ENCODE results near the gene EFHC2.

EFHC2 gene

DNA sequence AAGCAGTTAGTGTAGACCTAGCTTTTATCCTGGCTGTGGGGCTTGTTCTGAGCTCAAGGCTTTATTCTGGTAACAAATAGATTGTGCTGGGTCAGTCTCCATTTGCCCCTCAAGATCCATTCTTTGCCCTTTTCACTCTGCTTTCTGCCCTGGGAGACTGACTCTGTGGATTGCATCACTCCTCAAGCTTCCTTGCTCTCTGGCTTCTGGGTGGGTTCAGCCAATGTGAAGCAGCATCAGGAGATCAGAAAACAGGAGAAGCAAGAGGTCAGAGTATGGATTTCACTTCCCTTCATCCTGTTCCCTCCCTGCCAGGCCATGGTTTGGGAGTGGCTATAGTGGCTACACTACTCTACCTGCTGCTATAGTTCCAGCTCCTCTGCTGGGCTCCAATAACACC lies 186.2 kb downstream of the EFHC2 start:
- Histone ChIP-seq H4K20me1 (no peaks in the 10 kb centered on the region), H3K4me3 (no peak overlapping the region), H3K4me1 (peaks cover 0 to 13% (median 0%) of the 10 kb centered on the region in 10 experiments; a peak in 5 of 20 replicates), H3K27ac (no peak overlapping the region), H3K4me2 (no peak overlapping the region), H3K36me3 (no peaks in the 10 kb centered on the region), H3K27me3 (no peaks in the 10 kb centered on the region), H3K9ac (no peak overlapping the region), H3K9me3 (replicated peaks in 1 of 11) (peaks cover 0 to 8% (median 0%) of the 10 kb centered on the region in 11 experiments; a peak in 1 of 22 replicates)
- TF ChIP-seq Cebpa-rat (IDR thresholded peaks at IDR 0.05) = no peak

DNA sequence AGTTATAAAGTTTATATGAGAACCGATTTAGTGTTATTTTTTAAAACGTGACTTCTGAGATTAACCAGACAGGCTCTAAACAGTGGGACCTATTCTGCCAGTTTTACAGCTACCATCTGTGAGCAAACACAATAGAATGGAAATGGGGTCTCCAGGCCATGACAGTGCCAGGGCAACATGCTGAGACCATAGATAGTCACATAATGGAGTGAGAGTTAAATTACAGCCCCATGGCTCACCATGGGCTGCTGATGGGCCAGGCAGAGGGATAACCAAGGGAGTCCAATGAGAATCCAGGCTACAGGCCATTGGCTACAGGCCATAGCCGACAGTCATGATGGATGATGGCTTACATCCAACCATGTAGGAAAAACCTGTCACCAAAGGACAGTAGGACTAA lies 186.7 kb downstream of the EFHC2 start:
- no peak overlapping the region for H3K4me2 ChIP-seq
- H3K27me3 ChIP-seq = no peaks in the 10 kb centered on the region
- H3K9ac ChIP-seq = no peak overlapping the region
- peaks cover 0 to 8% (median 0%) of the 10 kb centered on the region in 11 experiments; a peak in 1 of 22 replicates for H3K9me3 ChIP-seq (replicated peaks in 1 of 11)
- H4K20me1 ChIP-seq = no peaks in the 10 kb centered on the region
- peaks cover 0 to 14% (median 0%) of the 10 kb centered on the region in 10 experiments; a peak in 5 of 20 replicates for H3K4me1 ChIP-seq
- H3K4me3 ChIP-seq = no peak overlapping the region
- H3K36me3 ChIP-seq = no peaks in the 10 kb centered on the region
- no peak for TF ChIP-seq Cebpa-rat (IDR thresholded peaks at IDR 0.05)
- H3K27ac ChIP-seq = no peak overlapping the region

DNA sequence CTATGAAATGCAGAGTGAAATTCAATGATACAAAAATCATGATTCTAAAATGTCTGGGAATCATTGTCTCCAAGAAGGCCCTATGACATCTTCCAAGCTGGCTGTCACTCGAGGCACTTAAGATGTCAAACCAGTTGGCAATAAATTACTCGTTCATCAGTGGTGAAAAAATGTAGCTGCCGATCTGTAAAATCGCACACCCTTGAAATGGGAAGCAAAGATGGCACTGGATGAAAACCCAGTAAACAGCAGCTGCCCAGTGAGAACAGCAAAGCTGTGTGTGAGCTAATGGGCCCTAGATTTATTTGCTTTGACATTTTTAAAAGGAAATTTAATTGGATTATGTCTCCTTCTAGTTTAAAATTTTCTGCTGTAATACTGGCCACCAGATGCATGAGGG lies 188.3 kb downstream of the EFHC2 start:
- Histone ChIP-seq H4K20me1 (no peaks in the 10 kb centered on the region), H3K4me3 (no peak overlapping the region), H3K36me3 (no peaks in the 10 kb centered on the region), H3K4me2 (no peak overlapping the region), H3K9me3 (replicated peaks in 1 of 11) (peaks cover 0 to 8% (median 0%) of the 10 kb centered on the region in 11 experiments; a peak in 1 of 22 replicates), H3K4me1 (peaks cover 0 to 14% (median 0%) of the 10 kb centered on the region in 10 experiments; a peak in 5 of 20 replicates), H3K9ac (no peak overlapping the region), H3K27ac (no peak overlapping the region), H3K27me3 (no peaks in the 10 kb centered on the region)
- TF ChIP-seq Cebpa-rat (IDR thresholded peaks at IDR 0.05) = no peak

DNA sequence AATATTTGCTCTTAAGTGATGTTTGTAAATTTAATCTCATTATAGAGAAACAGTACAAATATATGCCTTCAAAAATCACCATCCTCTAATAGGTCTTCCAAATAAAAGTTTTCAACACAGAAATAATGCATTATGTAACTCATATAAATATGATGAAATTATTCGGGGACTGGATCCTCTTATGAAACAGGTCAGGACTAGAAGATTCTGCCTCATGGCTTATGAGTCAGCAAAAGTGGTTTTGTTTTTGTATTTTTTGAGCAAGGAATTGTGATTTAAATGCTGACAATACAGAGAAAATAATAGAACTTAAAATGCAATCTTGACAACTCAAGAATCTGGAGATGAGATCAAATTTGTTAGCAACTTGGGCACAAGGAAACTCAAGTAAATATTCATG lies 190.6 kb downstream of the EFHC2 start:
- peak overlapping the region in 3 of 11 experiments; percentile 1 to 23 (median 17); a peak in 4 of 22 replicates for H3K4me2 ChIP-seq
- peak overlapping the region in 2 of 11 experiments; percentile 28 to 44; a peak in 2 of 22 replicates for H3K27ac ChIP-seq
- H3K9me3 ChIP-seq (replicated peaks in 1 of 11) = no peaks in the 10 kb centered on the region
- peaks cover 0 to 14% (median 0%) of the 10 kb centered on the region in 10 experiments; a peak in 5 of 20 replicates for H3K4me1 ChIP-seq
- no peak for TF ChIP-seq Cebpa-rat (IDR thresholded peaks at IDR 0.05)
- no peak overlapping the region for H3K4me3 ChIP-seq
- no peaks in the 10 kb centered on the region for H3K27me3 ChIP-seq
- no peak overlapping the region for H3K9ac ChIP-seq
- H4K20me1 ChIP-seq = no peaks in the 10 kb centered on the region
- H3K36me3 ChIP-seq = no peaks in the 10 kb centered on the region

DNA sequence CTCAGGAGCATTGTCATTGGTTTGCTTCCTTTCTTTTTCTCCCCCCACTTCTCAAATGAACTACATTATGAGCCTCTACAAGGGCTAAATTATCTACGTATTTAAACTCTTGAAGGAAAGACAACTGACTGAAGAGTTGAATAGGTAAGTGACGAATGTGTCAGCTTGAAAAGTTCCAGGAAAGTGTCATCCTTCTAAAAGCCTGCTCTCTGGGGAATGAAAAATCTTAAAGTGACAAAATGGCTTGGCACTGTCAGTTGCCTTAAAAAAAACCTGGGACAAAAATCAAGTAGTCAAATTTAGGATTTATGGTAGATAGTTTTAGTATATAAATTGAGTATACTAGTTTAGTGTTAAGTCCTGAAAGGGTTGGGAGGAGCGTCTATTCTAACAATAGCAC lies 196.3 kb downstream of the EFHC2 start:
- H3K9me3 ChIP-seq (replicated peaks in 1 of 11) = no peaks in the 10 kb centered on the region
- H3K27me3 ChIP-seq = peaks cover 0 to 5% (median 0%) of the 10 kb centered on the region in 11 experiments; a peak in 1 of 22 replicates
- no peaks in the 10 kb centered on the region for H3K36me3 ChIP-seq
- H4K20me1 ChIP-seq = no peaks in the 10 kb centered on the region
- H3K4me3 ChIP-seq = no peak overlapping the region
- peaks cover 0 to 3% (median 0%) of the 10 kb centered on the region in 10 experiments; a peak in 2 of 20 replicates for H3K4me1 ChIP-seq
- H3K4me2 ChIP-seq = no peak overlapping the region
- TF ChIP-seq Cebpa-rat (IDR thresholded peaks at IDR 0.05) = no peak
- no peak overlapping the region for H3K9ac ChIP-seq
- H3K27ac ChIP-seq = no peak overlapping the region

DNA sequence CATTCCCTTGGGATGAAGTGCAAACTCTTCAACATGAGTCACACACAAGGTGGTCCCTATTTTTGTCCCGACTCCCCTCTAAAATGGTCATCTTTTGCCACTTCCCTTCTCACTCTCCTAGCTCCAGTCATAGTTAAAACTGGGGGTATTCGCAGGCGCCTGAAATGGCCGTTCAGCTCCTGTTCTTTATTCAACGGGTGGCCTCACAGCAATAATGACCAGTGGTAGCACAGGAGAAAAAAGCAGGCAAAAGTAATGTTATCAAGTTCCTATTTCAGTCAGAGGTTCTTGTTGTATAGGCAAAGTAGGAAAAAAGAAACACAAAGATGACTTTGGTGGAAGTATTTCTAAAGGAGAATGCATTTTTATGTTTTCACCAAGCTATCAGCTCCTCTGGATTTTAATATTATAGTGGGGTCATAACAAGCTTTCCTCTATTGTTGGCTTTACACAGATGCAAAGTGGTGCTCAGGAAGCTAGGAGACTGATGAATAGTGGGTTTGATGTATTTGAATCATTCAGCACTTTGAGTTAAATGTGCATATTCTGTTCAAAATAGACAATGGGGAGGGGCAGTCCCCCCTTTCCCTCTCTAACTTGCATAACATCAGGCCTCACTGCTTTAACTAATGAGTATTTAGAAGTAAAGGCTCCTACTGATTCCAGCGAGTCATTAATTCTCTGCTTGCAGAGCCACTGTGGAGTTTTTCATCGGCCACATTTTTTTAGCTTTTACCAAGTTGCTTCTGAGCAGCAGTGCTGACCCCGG lies 199.1 kb downstream of the EFHC2 start:
- peaks cover 0 to 5% (median 0%) of the 10 kb centered on the region in 11 experiments; a peak in 1 of 22 replicates for H3K27me3 ChIP-seq
- H3K27ac ChIP-seq = no peak overlapping the region
- H3K4me2 ChIP-seq = peak overlapping the region in 1 of 11 experiments; percentile 13; a peak in 2 of 22 replicates
- no peak overlapping the region for H3K9ac ChIP-seq
- peaks cover 0 to 4% (median 3%) of the 10 kb centered on the region in 11 experiments; a peak in 17 of 22 replicates for H3K9me3 ChIP-seq (replicated peaks in 1 of 11)
- H3K36me3 ChIP-seq = no peaks in the 10 kb centered on the region
- no peak overlapping the region for H3K4me3 ChIP-seq
- TF ChIP-seq Cebpa-rat (IDR thresholded peaks at IDR 0.05) = no peak
- peaks cover 0 to 3% (median 0%) of the 10 kb centered on the region in 10 experiments; a peak in 1 of 20 replicates for H3K4me1 ChIP-seq
- no peaks in the 10 kb centered on the region for H4K20me1 ChIP-seq

DNA sequence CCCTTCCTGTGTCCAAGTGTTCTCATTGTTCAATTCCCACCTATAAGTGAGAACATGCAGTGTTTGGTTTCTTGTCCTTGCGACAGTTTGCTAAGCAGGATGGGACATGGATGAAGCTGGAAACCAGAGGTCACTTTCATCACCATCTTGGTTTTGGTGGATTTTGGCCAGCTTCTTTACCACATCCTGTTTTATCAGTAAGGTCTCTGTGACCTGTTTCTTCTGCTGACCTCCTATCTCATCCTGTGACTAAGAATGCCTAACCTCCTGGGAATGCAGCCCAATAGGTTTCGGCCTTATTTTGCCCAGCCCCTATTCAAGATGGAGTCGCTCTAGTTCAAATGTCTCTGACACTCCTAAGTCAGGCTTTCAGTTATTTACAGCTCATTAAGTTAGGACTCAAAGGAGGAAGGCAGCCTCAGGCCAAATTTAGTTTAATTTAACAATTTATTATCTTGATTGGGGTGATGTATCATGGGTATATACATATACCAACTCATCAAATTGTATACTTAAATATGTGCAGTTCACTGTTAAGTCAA lies 200.3 kb downstream of the EFHC2 start:
- Histone ChIP-seq H3K27ac (no peak overlapping the region), H3K9ac (no peak overlapping the region), H3K4me3 (no peak overlapping the region), H4K20me1 (no peaks in the 10 kb centered on the region), H3K9me3 (replicated peaks in 1 of 11) (peaks cover 12 to 16% (median 15%) of the 10 kb centered on the region in 11 experiments), H3K4me2 (no peak overlapping the region), H3K4me1 (peaks cover 0 to 3% (median 0%) of the 10 kb centered on the region in 10 experiments; a peak in 1 of 20 replicates), H3K27me3 (peaks cover 0 to 5% (median 0%) of the 10 kb centered on the region in 11 experiments; a peak in 1 of 22 replicates), H3K36me3 (no peaks in the 10 kb centered on the region)
- TF ChIP-seq Cebpa-rat (IDR thresholded peaks at IDR 0.05) = no peak

DNA sequence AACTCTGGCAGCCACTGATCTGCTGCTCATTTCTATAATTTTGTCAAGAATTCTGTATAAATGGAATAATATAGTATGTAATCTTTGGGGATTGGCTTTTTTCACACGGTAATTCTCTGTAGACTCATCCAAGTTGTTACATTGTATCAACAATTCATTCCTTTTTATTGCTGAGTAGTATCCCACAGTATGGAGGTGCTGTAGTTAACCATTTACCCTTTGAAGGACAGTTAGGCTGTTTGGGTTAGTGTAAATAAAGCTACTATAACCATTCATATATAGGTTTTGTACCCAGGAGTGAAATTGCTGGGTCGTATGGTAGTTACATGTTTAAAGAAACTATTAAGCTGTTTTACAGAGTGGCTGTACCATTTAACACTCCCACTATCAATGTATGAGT lies 213.3 kb downstream of the EFHC2 start:
- no peaks in the 10 kb centered on the region for H3K9me3 ChIP-seq (replicated peaks in 1 of 11)
- H4K20me1 ChIP-seq = no peaks in the 10 kb centered on the region
- no peak overlapping the region for H3K4me2 ChIP-seq
- H3K4me3 ChIP-seq = no peak overlapping the region
- no peaks in the 10 kb centered on the region for H3K4me1 ChIP-seq
- H3K27me3 ChIP-seq = no peaks in the 10 kb centered on the region
- no peaks in the 10 kb centered on the region for H3K36me3 ChIP-seq
- no peak overlapping the region for H3K9ac ChIP-seq
- no peak overlapping the region for H3K27ac ChIP-seq
- no peak for TF ChIP-seq Cebpa-rat (IDR thresholded peaks at IDR 0.05)

DNA sequence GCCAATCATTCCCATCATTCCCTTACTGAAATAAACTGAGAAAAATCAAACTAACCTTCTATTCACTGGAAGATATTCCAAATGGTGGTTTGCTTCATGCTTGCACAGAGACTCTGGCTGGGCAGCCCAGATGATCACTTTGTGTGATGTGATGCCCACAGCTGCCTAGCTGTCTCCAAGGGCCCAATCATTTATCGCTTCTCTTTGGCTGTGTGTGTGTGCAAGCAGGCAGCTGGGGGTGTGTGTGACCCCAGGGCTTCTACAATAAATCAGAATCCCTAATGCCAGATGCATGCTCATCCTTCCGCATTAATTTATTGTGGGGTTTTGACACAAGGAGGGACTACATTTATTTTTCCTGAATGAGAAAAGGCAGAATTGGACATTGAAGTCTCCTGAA lies 230.1 kb downstream of the EFHC2 start:
- Histone ChIP-seq H3K36me3 (no peaks in the 10 kb centered on the region), H3K4me1 (peaks cover 0 to 11% (median 6%) of the 10 kb centered on the region in 10 experiments; a peak in 9 of 20 replicates), H3K4me2 (peak overlapping the region in 3 of 11 experiments; percentile 5 to 36 (median 31); a peak in 4 of 22 replicates), H3K27ac (no peak overlapping the region), H3K9me3 (replicated peaks in 1 of 11) (peaks cover 0 to 22% (median 2%) of the 10 kb centered on the region in 11 experiments; a peak in 8 of 22 replicates), H3K9ac (no peak overlapping the region), H4K20me1 (no peaks in the 10 kb centered on the region), H3K27me3 (no peaks in the 10 kb centered on the region), H3K4me3 (no peak overlapping the region)
- TF ChIP-seq Cebpa-rat (IDR thresholded peaks at IDR 0.05) = no peak

Data from BLaER1 treated with 17β-estradiol and CSF1 and Interleukin-3, amounts not matched to agents 10 nM and 100 nM (cell line).